OCI-M2 (cell line): ENCODE results near the gene PGAP3.

Source experiments
- DNase-seq: peaks from one replicate; lab custom pipeline; 2025; ENCODE audit not compliant: unreplicated experiment; lab: John Stamatoyannopoulos, UW

PGAP3 gene

GRCh38 chr17:39624313-39624712 lies 63.5 kb downstream of the PGAP3 start:
- no peak for DNase-seq

GRCh38 chr17:39623356-39623950 lies 64.4 kb downstream of the PGAP3 start:
- DNase-seq = no peak

- DNase-seq = no peak
Measured at GRCh38 chr17:39622380-39623006, 65.4 kb downstream of the PGAP3 start.

- DNase-seq = peak; percentile 68
Measured at GRCh38 chr17:39621523-39622379, 66.1 kb downstream of the PGAP3 start.
